GM23248 (cell line): Measurements from ENCODE around the gene RASGEF1C.

Experiments
- EZH2 ChIP-seq: fragments of 200-600 bp; sonication (generic); IDR thresholded peaks from 2 replicates; pipeline ENCODE4 v1.6.1; 2018; ENCODE audit warnings: antibody characterized with exemption, mild to moderate bottlenecking; ENCODE audit not compliant: insufficient read depth, poor library complexity, severe bottlenecking
- EZH2phosphoT487 ChIP-seq: fragments of 200-600 bp; sonication (generic); IDR thresholded peaks from 2 replicates; pipeline ENCODE4 v1.6.1; 2018; ENCODE audit warnings: antibody characterized with exemption, moderate library complexity, mild to moderate bottlenecking, low read depth; ENCODE audit not compliant: insufficient read depth

- TF ChIP-seq EZH2 (no peak), EZH2phosphoT487 (no peak)
Measured at GRCh38 chr5:180082633-180083420, 126.2 kb downstream of the RASGEF1C start.
